GM12874 (cell line): ENCODE results near the gene SERPINB8.

ENCODE experiments used
- TF ChIP-seq, protein P1 (sequence below): IDR thresholded peaks from 2 replicates; pipeline ENCODE4 v1.5.1; 2011; ENCODE audit warnings: low read depth, mild to moderate bottlenecking, control low read depth, low read length, moderate library complexity; ENCODE audit not compliant: insufficient read depth

SERPINB8 gene

DNA sequence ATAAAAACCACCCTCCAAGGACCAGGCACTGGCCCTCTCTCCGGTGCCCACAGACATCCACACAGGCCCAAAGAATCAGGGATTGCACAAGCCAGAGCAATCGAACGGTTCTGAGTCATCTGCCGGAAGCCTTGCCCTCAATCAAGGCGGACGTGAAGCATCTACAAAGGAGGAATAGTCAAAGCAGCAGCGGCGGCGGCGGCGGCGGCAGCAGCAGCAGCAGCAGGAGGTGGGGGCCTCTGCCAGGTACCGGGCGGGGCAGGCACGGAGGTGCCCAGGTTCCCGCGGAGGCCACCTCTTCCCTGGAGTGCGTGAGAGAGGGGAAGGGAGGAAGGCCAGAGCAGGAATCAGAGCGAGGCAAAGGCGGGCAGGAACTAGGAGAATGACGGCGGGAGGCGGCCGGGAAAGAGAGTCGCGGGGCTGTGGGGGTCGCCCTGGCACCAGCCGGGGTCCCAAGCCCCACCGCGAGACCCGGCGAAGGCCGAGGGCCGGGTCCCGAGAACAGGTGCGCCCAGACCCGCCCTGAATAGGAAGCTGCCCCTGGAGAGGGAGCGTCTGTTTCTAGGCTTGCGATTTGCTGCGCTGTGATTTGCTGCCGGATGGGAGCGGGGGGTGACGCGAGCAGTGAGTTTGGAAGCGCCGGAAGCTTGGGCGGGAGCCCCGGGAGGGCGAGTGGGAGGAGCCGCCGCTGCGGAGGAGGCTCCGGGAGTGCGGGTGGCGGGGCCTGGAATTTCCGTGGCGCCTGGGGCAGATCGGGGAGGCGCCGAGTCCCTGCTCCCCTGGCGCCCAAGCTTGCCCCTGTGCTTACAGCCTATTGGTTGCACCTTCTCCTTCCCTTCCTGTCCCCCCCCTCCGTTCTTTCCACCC lies at the start of gene SERPINB8:
SERPINB8 (plus strand) TSS at position 140 of the 867 bp plus-strand sequence. CDS start 8,228 bp downstream, outside the sequence.
- TF ChIP-seq, protein P1, sequence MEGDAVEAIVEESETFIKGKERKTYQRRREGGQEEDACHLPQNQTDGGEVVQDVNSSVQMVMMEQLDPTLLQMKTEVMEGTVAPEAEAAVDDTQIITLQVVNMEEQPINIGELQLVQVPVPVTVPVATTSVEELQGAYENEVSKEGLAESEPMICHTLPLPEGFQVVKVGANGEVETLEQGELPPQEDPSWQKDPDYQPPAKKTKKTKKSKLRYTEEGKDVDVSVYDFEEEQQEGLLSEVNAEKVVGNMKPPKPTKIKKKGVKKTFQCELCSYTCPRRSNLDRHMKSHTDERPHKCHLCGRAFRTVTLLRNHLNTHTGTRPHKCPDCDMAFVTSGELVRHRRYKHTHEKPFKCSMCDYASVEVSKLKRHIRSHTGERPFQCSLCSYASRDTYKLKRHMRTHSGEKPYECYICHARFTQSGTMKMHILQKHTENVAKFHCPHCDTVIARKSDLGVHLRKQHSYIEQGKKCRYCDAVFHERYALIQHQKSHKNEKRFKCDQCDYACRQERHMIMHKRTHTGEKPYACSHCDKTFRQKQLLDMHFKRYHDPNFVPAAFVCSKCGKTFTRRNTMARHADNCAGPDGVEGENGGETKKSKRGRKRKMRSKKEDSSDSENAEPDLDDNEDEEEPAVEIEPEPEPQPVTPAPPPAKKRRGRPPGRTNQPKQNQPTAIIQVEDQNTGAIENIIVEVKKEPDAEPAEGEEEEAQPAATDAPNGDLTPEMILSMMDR = no peak

DNA sequence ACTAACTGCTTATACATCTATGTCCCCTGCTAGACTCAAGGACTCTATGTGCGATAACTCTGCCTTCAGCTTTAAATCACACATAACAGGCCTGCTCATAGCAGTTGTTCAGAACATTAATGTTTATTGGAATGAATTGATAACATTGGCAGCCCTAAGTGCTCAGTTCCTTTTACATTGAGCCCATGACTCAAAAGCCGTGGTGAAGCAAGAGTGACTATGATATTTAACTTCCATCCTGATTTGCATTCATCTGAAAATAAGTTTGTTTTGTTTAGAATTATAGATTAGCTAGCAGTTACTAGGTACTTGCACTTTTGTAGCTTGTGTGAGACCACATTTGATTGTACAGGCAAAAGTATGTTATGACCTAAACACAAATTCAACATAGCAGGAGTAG lies 47.8 kb upstream of the SERPINB8 start:
- TF ChIP-seq, protein P1 = no peak

GRCh38 chr18:63924551-63924950 lies 45.3 kb upstream of the SERPINB8 start:
- TF ChIP-seq, protein P1 = no peak

GRCh38 chr18:63928331-63928730 lies 41.5 kb upstream of the SERPINB8 start:
- TF ChIP-seq, protein P1 = no peak

GRCh38 chr18:63930773-63931354 lies 39.0 kb upstream of the SERPINB8 start:
- TF ChIP-seq, protein P1 = no peak

DNA sequence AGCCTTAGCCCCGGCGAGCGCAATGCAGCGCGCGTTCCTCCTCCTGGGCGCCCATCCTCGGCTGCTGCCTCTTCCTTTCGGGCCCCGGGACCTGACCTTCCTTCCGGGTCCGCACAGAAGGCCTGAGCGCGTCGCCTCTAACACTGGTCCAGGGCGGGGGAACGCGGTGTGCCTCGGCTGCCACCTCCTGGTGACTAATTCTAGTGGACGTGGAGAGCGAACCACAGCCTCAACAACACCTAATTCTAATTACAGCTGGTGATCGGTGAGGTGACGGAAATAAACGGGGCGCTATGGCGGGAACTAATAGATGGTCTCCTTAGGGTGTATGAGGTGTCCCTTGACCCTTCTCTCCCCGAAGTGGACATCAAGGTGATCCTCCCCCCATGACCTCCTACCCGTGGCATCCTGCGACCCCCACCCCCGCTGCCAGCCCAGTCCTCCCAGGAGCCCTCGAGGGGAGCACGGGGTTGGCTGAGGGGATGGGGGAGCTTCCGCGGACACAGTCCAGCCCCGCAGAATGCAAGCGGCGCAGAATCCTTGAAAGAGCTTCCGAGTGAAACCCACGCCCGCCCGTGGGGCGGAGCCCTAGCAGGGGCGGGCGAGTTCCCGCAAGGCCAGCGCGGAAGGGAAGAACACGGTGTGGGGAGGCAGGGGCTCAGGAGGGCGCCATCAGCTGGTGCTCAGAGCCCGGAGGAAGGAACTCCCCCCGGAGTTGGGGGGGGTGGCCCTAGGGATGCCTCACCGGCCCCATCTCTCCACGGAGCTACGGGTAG lies 33.5 kb upstream of the SERPINB8 start:
- TF ChIP-seq, protein P1 = peak; percentile 79

- TF ChIP-seq, protein P1 = no peak
These were observed 32.9 kb upstream of the SERPINB8 start for GRCh38 chr18:63936932-63937393.
